Esophagus mucosa (tissue), 1 donor: ENCODE results near the gene HAPSTR1. TPM values are rescaled to one million over a fixed set of nuclear protein-coding genes. Genes with fewer than 3 reads are reported as not detected.
"Not testable (repeated sequence)": the region's sequence is repeated elsewhere in the genome, so short reads cannot be mapped to it uniquely, and the experiment has no call there.

Experiments
- ATAC-seq: fragments of 200-7000 bp; cut with Tn5 transposase; one replicate; pipeline ENCODE4 v1.9.1; 2020
- total RNA-seq: library from RNA; stranded (reverse); gene quantifications from one replicate; pipeline ENCODE4 v1.2.4, GENCODE V29; 2023
- donor health status: DM: yes; HTN: yes; CAD: no.

HAPSTR1 gene, protein sequence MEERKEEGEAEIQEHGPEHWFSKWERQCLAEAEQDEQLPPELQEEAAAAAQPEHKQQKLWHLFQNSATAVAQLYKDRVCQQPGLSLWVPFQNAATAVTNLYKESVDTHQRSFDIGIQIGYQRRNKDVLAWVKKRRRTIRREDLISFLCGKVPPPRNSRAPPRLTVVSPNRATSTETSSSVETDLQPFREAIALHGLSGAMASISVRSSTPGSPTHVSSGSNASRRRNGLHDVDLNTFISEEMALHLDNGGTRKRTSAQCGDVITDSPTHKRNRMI
- total RNA-seq, result 50.1 TPM

DNA sequence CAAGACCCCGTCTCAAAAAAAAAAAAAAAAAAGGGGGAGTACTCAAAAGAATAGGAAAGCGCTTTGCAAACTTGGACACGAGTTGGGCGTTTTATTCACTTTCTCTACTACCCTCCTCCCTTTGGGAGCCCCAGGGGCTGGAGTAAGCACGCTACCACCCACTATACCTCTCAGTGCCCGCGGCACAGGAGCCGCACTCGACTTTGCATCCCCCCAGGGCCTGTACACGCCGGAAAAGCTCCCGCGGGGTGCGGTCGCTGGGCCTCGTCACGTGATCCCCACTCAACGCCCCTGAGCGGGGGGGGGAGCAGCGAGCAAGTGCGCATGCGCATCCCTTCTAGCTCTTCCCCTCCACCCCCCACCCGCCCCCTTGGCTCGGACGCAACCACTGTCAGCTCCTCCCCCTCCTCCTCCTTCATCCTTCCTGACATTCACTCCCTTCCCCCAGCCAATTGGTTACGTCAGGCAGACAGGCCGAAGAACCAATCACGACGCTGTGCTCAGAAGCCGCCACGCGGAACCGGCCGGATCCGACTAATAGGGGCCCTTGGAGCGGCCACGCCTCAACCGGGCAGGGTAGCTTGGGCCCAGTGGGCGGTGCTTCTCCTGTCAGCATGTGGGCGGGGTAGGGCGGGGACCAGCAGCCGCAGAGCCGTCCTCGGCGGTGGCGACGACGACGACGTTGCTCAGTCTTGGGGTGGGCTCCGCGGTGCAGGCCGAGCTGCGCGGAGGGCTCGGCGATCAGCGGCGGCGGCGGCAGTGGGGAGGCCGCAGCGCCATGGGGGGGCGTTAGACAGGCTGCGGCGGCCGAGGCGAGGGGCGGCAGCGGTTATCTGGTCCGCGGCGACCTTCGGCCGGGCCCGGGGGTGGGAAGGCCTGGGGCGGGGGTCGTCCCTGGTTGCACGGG is at the start of gene HAPSTR1:
Gene HAPSTR1, plus strand, starts transcription at position 685 of the 907 bp plus-strand sequence. CDS start 401 bp downstream, outside the sequence.
- peak; percentile 97 for ATAC-seq

DNA sequence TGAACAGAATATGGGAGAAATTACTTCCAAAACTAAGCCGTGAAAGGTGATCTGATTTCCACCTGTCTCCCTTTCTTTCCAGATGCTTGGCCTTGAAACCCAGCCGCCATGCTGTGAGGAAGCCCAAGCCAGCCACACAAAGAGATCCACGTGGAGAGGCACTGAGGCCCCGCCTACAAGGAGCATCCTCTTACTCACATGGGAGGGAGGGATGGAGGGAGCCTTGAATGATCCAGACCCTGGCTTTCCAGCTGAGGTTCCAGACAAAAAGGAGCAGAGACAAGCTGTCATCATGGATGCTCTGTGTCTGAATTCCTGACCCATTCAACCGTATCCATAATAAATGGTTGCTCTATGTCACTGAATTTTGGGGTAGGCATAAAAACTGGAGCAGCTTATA is 48.9 kb upstream of the HAPSTR1 start:
- no peak for ATAC-seq

DNA sequence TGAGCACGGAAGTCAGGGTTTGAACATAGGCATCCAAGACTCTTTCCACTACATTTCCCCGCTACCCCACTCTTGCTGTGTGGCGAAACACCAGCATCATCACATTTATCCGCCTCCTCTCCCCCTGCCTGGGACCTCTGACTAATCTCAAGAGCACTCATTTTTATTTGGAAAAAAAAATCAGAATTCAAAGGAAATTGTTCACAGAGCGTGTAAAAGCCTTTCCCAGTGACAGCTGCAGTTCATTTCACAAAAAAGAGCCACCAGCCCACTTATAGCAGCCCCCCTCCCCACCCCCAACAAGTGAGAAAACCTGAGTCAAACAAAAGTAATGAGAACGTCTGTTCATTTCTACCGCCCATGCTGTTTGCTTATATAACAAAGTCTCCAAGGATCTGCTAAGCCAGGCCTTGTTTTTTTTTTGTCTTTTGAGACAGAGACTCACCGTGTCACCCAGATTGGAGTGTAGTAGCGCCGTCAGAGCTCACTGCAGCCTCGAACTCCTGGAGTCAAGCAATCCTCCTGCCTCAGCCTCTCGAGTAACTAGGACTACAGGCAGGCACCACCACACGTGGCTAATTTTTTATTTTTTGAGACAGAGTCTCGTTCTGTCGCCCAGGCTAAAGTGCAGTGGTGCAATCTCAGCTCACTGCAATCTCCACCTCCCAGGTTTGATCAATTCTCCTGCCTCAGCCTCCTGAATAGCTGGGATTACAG is 48.3 kb upstream of the HAPSTR1 start:
- no peak for ATAC-seq

DNA sequence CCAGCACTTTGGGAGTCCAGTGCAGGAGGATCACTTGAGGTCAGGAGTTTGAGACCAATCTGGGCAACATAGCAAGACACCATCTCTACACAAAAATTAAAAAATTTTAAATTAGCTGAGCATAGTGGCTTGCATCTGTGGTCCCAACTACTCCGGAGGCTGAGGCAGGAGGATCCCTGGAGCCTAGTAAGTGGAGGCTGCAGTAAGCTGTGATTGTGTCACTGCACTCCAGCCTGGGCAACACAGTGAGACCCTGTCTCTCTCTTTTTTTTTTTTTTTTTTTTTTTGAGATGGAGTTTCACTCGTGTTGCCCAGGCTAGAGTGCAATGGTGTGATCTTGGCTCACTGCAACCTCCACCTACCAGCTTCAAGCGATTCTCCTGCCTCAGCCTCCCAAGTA is 45.9 kb upstream of the HAPSTR1 start:
- not testable (repeated sequence) for ATAC-seq

GRCh38 chr16:9046667-9047055 is 44.8 kb upstream of the HAPSTR1 start:
- no peak for ATAC-seq

- peak; percentile 98 for ATAC-seq
These were observed 43.6 kb upstream of the HAPSTR1 start for GRCh38 chr16:9047689-9048301.

- ATAC-seq, result no peak
These were observed 43.1 kb upstream of the HAPSTR1 start for GRCh38 chr16:9048302-9048700.

DNA sequence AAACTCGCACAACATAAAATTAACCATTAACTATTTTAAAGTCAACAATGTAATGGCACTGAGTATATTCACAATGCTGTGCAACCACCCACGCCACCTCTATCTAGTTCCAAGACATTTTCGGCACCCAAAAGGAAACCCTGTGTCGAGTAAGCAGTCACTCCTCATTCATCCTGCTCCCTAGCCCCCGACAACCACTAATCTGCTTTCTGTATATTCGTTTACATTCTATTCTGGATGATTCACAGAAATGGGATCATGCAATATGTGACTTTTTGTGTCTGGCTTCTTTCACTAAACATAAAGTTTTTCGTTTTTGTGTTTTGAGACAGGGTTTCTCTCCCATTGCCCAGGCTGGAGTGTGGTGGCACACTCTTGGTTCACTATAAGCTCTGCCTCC is 42.2 kb upstream of the HAPSTR1 start:
- no peak for ATAC-seq

DNA sequence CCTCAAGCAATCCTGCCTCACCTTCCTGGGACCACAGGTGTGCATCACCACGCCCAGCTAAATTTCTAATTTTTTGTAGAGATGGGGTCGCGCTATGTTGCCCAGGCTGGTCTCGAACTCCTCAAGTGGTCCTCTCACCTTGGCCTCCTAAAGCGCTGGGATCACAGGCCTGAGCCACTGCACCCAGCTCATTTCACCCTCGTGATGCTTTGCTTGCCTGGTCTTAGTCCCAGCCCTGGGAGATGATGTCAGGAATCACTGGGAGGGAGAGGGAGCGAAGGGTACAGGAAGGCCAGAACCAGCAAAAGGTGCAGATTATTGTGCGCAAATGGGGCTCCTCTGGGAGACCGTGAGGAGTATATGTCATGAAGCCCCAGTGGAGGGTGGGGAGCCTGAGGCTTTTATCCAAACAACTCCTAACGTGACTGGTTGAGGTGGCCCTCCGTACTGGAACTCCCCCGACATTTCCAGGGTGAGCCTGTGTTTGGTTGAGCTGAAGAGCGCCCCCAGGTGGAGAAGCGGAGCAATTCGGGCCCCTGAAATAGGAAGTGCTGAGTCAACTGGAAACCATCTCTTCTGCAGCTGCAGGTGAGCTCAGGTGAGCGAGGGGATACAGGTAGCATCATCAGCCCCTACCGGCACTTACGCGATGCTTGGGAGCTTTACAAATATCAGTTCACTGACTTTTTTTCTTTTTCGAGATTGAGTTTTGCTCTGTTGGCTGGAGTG is 41.2 kb upstream of the HAPSTR1 start:
- ATAC-seq, result no peak

DNA sequence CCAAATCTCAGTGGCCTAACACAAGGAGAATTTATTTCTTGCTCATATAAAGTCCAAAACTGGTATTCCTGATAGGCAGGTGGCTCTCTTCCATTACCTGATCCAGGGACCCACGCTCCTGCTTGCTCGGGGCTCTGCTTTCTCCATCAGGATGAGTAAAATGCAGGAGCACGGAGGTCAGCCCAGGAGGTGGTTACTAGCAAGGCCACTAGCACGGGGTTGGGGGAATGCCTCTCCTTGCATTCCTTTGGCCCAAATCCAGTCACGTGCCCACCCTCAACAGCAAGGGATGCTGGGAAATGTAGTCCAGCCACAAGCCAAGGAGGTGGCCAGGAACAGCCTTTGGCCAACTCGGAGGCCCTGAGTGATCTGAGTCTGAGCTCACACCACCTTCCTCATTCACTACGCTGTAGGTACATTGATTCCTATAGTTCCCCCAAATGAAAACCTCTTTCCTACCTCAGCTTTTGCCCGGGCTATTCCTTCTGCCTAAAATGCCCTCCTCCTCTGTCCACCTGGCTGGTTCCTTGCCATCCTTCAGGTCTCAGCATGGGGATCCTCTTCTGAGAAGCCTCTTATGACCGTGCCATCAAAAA is 38.3 kb upstream of the HAPSTR1 start:
- no peak for ATAC-seq

DNA sequence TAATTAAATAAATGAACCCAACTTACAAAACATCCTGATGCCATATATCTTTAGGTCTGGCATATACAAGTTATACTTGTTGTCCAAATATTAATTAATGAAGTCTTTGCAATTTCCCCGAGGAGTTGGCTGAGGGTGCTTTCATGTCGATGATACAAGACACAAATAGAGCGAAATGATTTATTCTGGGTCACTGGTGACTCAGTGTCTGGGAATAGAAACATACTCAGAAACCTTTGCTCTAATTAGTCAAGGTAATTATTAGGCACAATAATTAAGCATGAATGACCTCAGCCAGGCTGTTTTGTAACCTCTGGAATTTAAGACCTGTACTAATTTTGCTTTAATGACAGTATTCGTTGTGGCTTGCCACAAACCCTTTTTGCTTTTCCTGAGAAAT is 37.0 kb upstream of the HAPSTR1 start:
- ATAC-seq, result peak; percentile 85

DNA sequence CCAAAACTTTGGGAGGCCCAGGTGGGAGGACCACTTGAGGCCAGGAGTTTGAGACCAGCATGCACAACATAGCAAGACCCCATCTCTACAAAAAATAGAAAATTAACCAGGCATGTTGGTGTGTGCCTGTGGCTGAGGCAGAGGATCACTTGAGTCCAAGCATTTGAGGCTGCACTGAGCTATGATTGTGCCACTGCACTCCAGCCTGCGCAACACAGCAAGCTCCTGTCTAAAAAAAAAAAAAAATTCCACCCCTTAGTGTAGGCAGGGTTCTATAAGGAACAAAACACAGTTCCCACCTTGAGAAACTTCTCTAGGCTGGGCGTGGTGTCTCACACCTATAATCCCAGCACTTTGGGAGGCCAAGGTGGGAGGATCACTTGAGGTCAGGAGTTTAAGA is 36.3 kb upstream of the HAPSTR1 start:
- ATAC-seq, result no peak

DNA sequence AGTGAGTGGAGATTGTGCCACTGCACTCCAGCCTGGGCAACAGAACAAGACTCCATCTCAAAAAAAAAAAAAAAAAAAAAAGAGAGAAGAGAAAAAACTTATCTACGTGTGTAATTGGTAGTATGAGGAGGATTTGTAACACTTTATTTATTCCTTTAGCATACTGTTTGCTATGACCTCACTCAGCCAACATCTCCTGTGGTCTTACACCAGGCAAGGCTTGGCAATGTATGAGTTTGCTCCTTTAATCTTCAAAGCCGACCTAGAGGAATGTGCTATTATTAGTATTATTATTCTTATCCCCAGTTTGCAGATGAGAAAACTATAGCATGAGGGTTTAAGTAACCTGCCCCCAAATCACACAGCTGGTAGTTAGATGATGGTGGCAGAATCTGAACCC is 35.8 kb upstream of the HAPSTR1 start:
- ATAC-seq, result no peak

DNA sequence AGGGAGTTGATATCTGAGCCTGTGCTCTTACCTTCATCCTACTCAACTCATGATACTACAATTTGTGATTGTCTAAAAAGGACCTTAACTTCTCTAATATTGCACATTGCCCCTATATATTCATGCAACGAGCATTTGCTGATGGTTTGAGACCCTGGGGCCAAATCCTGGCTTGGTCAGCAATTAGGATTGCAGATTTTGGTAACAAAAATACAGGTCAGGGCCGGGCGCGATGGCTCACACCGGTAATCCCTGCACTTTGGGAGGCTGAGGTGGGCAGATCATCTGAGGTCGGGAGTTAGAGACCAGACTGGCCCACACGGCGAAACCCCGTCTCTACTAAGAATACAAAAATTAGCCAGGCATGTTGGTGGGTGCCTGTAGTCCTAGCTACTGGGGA is 35.4 kb upstream of the HAPSTR1 start:
- no peak for ATAC-seq

DNA sequence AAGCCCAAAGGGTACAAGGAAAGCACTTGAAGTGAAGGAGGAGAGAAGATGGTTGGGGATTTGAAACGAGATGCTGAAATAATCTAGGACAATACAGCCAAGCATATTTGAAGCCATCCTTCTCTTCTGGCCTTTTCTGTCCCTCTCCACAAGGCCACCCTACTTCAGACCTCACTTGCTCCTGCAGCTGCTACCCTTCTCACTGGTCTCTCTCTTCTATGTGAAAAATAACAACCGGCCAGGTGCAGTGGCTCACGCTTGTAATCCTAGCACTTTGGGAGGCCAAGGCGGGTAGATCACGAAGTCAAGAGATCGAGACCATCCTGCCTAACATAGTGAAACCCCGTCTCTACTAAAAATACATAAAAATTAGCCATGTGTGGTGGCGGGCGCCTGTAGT is 33.2 kb upstream of the HAPSTR1 start:
- no peak for ATAC-seq

DNA sequence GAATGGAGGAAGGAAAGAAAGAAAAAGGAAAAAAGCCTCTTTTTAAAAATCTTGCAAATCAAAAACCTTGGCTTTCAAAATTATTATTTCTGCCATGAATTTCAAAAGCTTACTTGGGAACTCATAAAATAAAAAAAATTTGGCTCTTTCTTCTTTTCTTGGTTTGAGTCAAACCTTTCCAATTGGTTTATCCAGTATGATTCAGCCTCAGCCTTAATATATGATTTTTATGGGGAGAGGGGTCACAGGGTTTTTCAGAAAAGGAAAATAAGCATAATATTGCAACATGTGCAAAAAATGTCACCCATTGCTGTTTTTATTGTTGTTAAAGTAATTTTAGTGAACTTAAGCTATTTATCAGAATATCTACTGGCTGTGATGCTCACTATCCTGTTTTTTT is 31.2 kb upstream of the HAPSTR1 start:
- ATAC-seq, result no peak

DNA sequence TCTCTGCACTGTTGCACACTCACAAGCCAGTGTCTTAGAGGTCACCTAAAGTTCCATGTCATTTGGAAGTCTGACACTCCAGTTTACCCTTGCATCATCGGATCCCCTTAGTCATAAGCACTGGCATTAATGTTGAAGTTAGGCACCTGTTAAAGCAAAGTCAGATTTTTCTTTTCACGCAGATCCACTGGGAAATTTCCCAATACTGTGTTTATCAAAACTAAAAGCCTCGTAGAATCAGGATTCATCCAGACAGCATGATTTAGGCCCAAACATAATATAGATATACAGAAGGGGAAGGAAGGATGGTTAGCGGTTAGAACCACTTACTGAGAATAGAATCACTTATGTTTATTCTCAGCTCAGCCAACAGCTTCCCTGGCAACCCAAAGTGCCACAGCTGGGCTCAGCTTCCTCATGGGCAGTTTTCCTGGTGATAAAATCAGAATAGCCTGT is 30.1 kb upstream of the HAPSTR1 start:
- ATAC-seq, result peak; percentile 90

- no peak for ATAC-seq
These were observed 29.1 kb upstream of the HAPSTR1 start for GRCh38 chr16:9062301-9062700.

GRCh38 chr16:9065077-9065476 is 26.4 kb upstream of the HAPSTR1 start:
- no peak for ATAC-seq

DNA sequence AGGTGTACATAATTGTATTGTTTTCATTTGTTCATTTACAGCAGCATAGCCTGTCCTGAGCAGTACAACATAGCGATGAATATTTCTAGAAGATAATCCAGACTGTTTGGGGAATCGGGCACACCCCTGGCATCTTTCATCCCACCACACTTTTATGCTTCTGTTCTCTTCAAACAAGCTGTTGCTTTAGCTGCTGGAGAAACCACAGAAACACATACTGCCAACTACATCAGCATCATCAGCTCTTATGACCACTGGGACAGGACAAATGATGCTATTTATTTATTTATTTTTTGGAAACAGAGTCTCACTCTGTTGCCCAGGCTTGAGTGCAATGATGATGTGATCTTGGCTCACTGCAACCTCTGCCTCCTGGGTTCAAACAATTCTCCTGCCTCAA is 22.6 kb upstream of the HAPSTR1 start:
- ATAC-seq, result no peak

DNA sequence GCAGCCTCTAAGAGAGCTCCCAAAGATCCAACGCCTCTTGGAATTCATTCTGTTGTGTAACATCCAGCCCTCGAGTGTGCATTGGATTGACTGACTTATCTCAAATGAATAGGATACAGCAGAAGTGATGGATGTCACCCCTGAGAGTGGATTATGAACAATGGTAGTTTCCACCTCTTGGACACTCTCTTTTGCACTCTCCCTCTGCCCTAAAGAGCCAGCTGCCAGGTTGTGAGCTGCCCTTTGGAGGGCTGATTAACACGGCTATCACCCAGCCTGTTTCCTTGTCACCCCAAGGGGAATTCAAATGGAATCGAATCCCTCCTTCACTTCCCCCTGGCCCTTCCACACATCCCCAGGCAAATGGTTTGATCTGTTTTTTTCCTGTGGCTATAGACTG is 21.2 kb upstream of the HAPSTR1 start:
- no peak for ATAC-seq

DNA sequence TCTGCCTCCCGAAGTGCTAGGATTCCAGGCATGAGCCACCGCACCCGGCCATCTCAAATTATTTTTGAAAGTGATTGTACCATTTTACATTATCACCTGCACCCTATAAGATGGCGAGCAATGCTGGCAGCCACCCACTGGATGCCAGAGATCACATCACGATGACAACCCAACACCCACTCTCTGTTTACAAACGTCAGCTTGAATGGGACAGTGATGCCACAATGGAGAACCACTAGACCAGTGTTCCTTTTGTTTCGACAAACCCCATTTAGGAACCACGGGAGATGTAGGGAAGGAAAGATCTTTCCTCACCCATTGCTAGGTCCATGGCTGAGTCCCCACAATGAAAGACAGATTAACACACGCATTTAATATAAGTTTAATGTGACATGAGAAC is 20.1 kb upstream of the HAPSTR1 start:
- no peak for ATAC-seq
